IMR-90 (cell line): ENCODE data around the gene IFIH1. TPM values are rescaled to one million over a fixed set of nuclear protein-coding genes. Genes with fewer than 3 reads are reported as not detected.
A peak's percentile ranks its signal among the peaks of the same experiment; 100 is the strongest.

Experiments
- ATAC-seq: fragments of 200-7000 bp; cut with Tn5 transposase; 2 replicates; pipeline ENCODE4 v1.9.1; 2020; ENCODE audit warnings: low read depth, mild to moderate bottlenecking, moderate library complexity
- BruUV-seq: library from RNA; stranded (reverse); fragments of 400-500 nt; replicated peaks from 2 replicates; lab custom pipeline; 2021; lab: Mats Ljungman, UMichigan
- CTCF ChIA-PET: fragments of 300-600 bp; formaldehyde crosslinking; extraction: SDS; loops from one replicate; lab custom pipeline; 2021; ENCODE audit warnings: antibody characterized with exemption; lab: Yijun Ruan, JAX
- POLR2A ChIA-PET: fragments of 300-600 bp; sonication (Branson Sonifier 250); formaldehyde crosslinking; loops from one replicate; lab custom pipeline; 2022; ENCODE audit warnings: antibody characterized with exemption; ENCODE audit not compliant: unreplicated experiment; lab: Charles Lee
- DNase-seq: peaks from one replicate; pipeline ENCODE4 v3.0.0; 2013
- H2AFZ ChIP-seq: replicated peaks from 2 replicates; pipeline ENCODE3; 2013; ENCODE audit warnings: low read length, mild to moderate bottlenecking; ENCODE audit not compliant: poor library complexity
- H2AK5ac ChIP-seq: 2 replicates; pipeline ENCODE4 v1.6.1; 2013; ENCODE audit warnings: low read depth, low read length, inconsistent platforms
- H2AK9ac ChIP-seq: replicated peaks from 2 replicates; pipeline ENCODE3; 2013; ENCODE audit warnings: mild to moderate bottlenecking, low read depth, low read length, moderate library complexity; ENCODE audit not compliant: poor library complexity
- H2BK120ac ChIP-seq: 2 replicates; pipeline ENCODE4 v1.6.1; 2013; ENCODE audit warnings: low read depth, low read length, inconsistent platforms
- H2BK15ac ChIP-seq: 3 replicates; pipeline ENCODE4 v1.6.1; 2013; ENCODE audit warnings: low read depth, low read length, inconsistent platforms
- H2BK20ac ChIP-seq: 2 replicates; pipeline ENCODE4 v1.6.1; 2013; ENCODE audit warnings: low read depth, mild to moderate bottlenecking, inconsistent platforms, low read length, moderate library complexity
- H2BK5ac ChIP-seq: 2 replicates; pipeline ENCODE4 v1.6.1; 2013; ENCODE audit warnings: mild to moderate bottlenecking, low read depth, low read length, inconsistent platforms; ENCODE audit not compliant: poor library complexity, severe bottlenecking
- H3K14ac ChIP-seq: replicated peaks from 2 replicates; pipeline ENCODE4 v1.6.1; 2013; ENCODE audit warnings: low read depth, low read length, inconsistent platforms
- H3K18ac ChIP-seq: 2 replicates; pipeline ENCODE4 v1.6.1; 2013; ENCODE audit warnings: low read depth, low read length, control low read depth
- H3K23ac ChIP-seq: 2 replicates; pipeline ENCODE4 v1.6.1; 2013; ENCODE audit warnings: low read depth, low read length, inconsistent platforms
- H3K27ac ChIP-seq: 2 replicates; pipeline ENCODE4 v1.5.1; 2013; ENCODE audit warnings: mild to moderate bottlenecking, control low read depth, low read length; ENCODE audit not compliant: insufficient read depth
- H3K27me3 ChIP-seq: 2 replicates; pipeline ENCODE4 v1.6.1; 2013; ENCODE audit warnings: low read length; ENCODE audit not compliant: control insufficient read depth, insufficient read depth
- H3K36me3 ChIP-seq: 2 replicates; pipeline ENCODE4 v1.6.1; 2013; ENCODE audit warnings: low read length, mixed read lengths; ENCODE audit not compliant: control insufficient read depth, insufficient read depth
- H3K4ac ChIP-seq: 2 replicates; pipeline ENCODE4 v1.6.1; 2013; ENCODE audit warnings: low read depth, low read length, inconsistent platforms
- H3K4me1 ChIP-seq: 2 replicates; pipeline ENCODE4 v1.6.1; 2013; ENCODE audit warnings: low read length, mixed read lengths; ENCODE audit not compliant: control insufficient read depth, insufficient read depth
- H3K4me2 ChIP-seq: 2 replicates; pipeline ENCODE4 v1.6.1; 2013; ENCODE audit warnings: low read depth, mild to moderate bottlenecking, control low read depth, low read length, moderate library complexity
- H3K4me3 ChIP-seq: 2 replicates; pipeline ENCODE4 v1.5.1; 2013; ENCODE audit warnings: low read depth, mild to moderate bottlenecking, control low read depth, low read length, moderate library complexity; ENCODE audit not compliant: insufficient read depth
- H3K56ac ChIP-seq: 2 replicates; pipeline ENCODE4 v1.6.1; 2013; ENCODE audit warnings: low read length, inconsistent platforms; ENCODE audit not compliant: insufficient read depth; ENCODE audit errors: extremely low read depth
- H3K79me1 ChIP-seq, 2 experiments: 2 replicates each; pipeline ENCODE4 v1.6.1; 2013; ENCODE audit warnings: low read length in 2 of 2, inconsistent platforms in 1 of 2, low read depth in 1 of 2
- H3K9ac ChIP-seq: 2 replicates; pipeline ENCODE4 v1.6.1; 2013; ENCODE audit warnings: low read depth, low read length, control low read depth
- H3K9me1 ChIP-seq: 2 replicates; pipeline ENCODE4 v1.6.1; 2013; ENCODE audit warnings: low read length, inconsistent platforms; ENCODE audit not compliant: insufficient read depth
- H3K9me3 ChIP-seq: 2 replicates; pipeline ENCODE4 v1.6.1; 2013; ENCODE audit warnings: low read length; ENCODE audit not compliant: control insufficient read depth, insufficient read depth
- H4K20me1 ChIP-seq: 2 replicates; pipeline ENCODE4 v1.6.1; 2013; ENCODE audit warnings: low read length, inconsistent platforms; ENCODE audit not compliant: insufficient read depth
- H4K5ac ChIP-seq: 2 replicates; pipeline ENCODE4 v1.6.1; 2013; ENCODE audit warnings: mild to moderate bottlenecking, low read depth, low read length, control low read depth
- H4K8ac ChIP-seq, 2 experiments: 2 replicates each; pipeline ENCODE4 v1.6.1; 2013; ENCODE audit warnings: low read depth in 2 of 2, low read length in 2 of 2, control low read depth in 1 of 2, inconsistent platforms in 1 of 2
- H4K91ac ChIP-seq: 2 replicates; pipeline ENCODE4 v1.6.1; 2013; ENCODE audit warnings: low read depth, low read length, inconsistent platforms; ENCODE audit not compliant: insufficient read depth
- CTCF ChIP-seq: conservative IDR thresholded peaks from 2 replicates; pipeline ENCODE4 v1.5.1; 2012; ENCODE audit warnings: mild to moderate bottlenecking, low read depth, low read length, improper control_type of control experiment
- MAFK ChIP-seq: IDR thresholded peaks from 2 replicates; pipeline ENCODE4 v1.6.1; 2012; ENCODE audit warnings: low read depth, low read length, improper control_type of control experiment
- MAZ ChIP-seq: IDR thresholded peaks from 2 replicates; pipeline ENCODE4 v1.6.1; 2012; ENCODE audit warnings: low read depth, mild to moderate bottlenecking, low read length, improper control_type of control experiment, moderate library complexity, borderline replicate concordance
- WGBS, 2 experiments: methylation state at CpG; one replicate each; pipeline versions ENCODE4 v1.1.5 to v1.1.7; 2013; ENCODE audit warnings: missing lambda C conversion rate in 2 of 2; ENCODE audit not compliant: insufficient read length in 1 of 2; ENCODE audit errors: extremely low coverage in 2 of 2; 5-methylcytosine and 5-hydroxymethylcytosine counted together
- dilution Hi-C: fragments of 300-500 bp; cut with HindIII; formaldehyde crosslinking; loops from one replicate; pipeline ENCODE4 v1.14.3; 2018; ENCODE audit warnings: low sequenced_read_pairs; ENCODE audit not compliant: unreplicated experiment
- in situ Hi-C: fragments of 300-500 bp; cut with MboI; formaldehyde crosslinking; loops from 3 replicates; pipeline ENCODE4 v1.14.3; 2019; ENCODE audit warnings: low sequenced_read_pairs, inconsistent platforms, mixed read lengths
- intact Hi-C: fragments of 100-400 bp; cut with micrococcal nuclease; formaldehyde crosslinking; loops from 2 replicates; pipeline ENCODE4 v1.10.0; 2022
- polyA plus RNA-seq, 3 experiments: library from polyadenylated mRNA; depleted of rRNA; stranded (reverse); fragments of >200 nt; gene quantifications; 2 replicates each; pipeline ENCODE4 v1.2.3, GENCODE V29; 2012; ENCODE audit warnings: low replicate concordance in 1 of 3
- total RNA-seq: library from RNA; depleted of rRNA; stranded (reverse); fragments of >200 nt; gene quantifications from 2 replicates; pipeline ENCODE4 v1.2.3, GENCODE V29; 2012

The IFIH1 gene
- total and polyA plus RNA-seq, 2 of the 4 experiments (the other 2 are of a cell fraction) = 1.3 to 1.4 TPM

DNA sequence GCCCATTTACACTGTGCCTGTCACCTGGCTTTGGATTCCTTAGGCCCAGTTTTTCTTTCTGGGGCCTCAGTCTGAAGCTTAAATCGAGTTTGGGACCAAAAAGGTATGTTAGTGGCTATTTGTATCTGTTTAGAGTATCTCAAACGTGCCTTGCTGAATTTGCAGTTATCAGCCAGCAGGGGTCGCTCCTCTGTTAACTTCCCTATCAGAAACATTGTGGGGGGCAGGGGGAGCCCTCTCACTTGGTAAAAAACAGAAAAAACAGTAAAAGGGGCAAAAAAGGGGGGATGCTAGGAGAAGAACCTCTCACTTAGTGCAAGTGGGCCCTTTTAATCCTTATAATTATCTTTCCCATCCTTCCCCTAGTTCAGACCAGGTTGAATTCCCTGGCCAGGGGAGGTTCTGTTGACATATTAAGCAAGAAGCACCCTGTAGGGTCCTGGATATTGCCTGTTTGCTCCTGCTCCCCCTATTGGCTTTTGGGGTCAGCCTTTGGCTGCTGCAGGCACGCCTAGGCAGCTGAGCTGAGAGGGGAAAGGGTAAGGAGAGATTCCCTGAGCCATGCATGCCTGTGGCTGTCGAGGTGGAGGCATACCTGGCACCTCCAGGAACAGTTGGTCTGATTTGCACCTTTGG is 8.8 kb upstream of the IFIH1 start:
- Histone ChIP-seq H2BK15ac (no peak overlapping the region), H3K4ac (no peak overlapping the region), H3K9me3 (no peaks in the 10 kb centered on the region), H3K9ac (no peak overlapping the region), H3K14ac (no peak overlapping the region), H4K91ac (no peak overlapping the region), H3K4me2 (no peak overlapping the region), H3K4me3 (no peak overlapping the region), H3K56ac (no peak overlapping the region), H3K4me1 (no peaks in the 10 kb centered on the region), H2AK9ac (no peak overlapping the region), H3K27me3 (peaks cover 2% of the 10 kb centered on the region; the same call in 1 of the 2 replicates), H2AK5ac (no peak overlapping the region), H2AFZ (no peak overlapping the region), H3K23ac (no peak overlapping the region), H4K8ac (no peak overlapping the region), H2BK5ac (no peak overlapping the region), H4K20me1 (no peaks in the 10 kb centered on the region), H4K5ac (no peak overlapping the region), H3K18ac (no peak overlapping the region), H3K27ac (no peak overlapping the region), H2BK20ac (no peak overlapping the region), H2BK120ac (no peak overlapping the region), H3K79me1 (no peaks in the 10 kb centered on the region), H3K9me1 (no peaks in the 10 kb centered on the region), H3K36me3 (no peaks in the 10 kb centered on the region)
- ATAC-seq (peak; percentile 53; the same call in 1 of the 2 replicates), DNase-seq (no peak)
- POLR2A ChIA-PET = no interaction called here
- CTCF ChIA-PET = interaction anchor here (0.6 kb wide), 1 partner anchor 47 kb away, joined by 3 read pairs; no protein-coding TSS in a partner anchor
- TF ChIP-seq MAZ = no peak
- no peak for TF ChIP-seq MAFK
- peak; percentile 49 for TF ChIP-seq CTCF
- WGBS, 2 experiments = no CpG with 5 or more reads among the region's 5 CpGs
- dilution Hi-C loops (no loop called here), intact Hi-C loops (no loop called here), in situ Hi-C loops (no loop called here)
- no TSS peak for BruUV-seq
